K562 (cell line): ENCODE results near the gene DNAI1. TPM values are rescaled to one million over a fixed set of nuclear protein-coding genes. Genes with fewer than 3 reads are reported as not detected.
A peak's percentile ranks its signal among the peaks of the same experiment; 100 is the strongest.

ENCODE experiments used
- ATAC-seq: fragments of 200-7000 bp; cut with Tn5 transposase; 3 replicates; pipeline ENCODE4 v1.9.1; 2020; ENCODE audit warnings: moderate library complexity
- BruUV-seq: library from RNA; stranded (reverse); fragments of 400-500 nt; replicated peaks from 2 replicates; lab custom pipeline; 2021; lab: Mats Ljungman, UMichigan
- CTCF ChIA-PET: fragments of 300-600 bp; formaldehyde crosslinking; extraction: SDS; loops from one replicate; lab custom pipeline; 2021; ENCODE audit warnings: low intra/inter-chr PET ratio; lab: Yijun Ruan, JAX
- POLR2A ChIA-PET: fragments of 300-600, 350-650 bp; sonication (Branson Sonifier 250); formaldehyde crosslinking; extraction: SDS; loops from one replicate; lab custom pipeline; 2021; ENCODE audit warnings: antibody characterized with exemption, inconsistent platforms; lab: Yijun Ruan, JAX
- DNase-seq, 4 experiments: peaks; one replicate each; pipeline versions ENCODE4 v3.0.0 to v3.0.0-alpha.2; 2011 to 2018; ENCODE audit warnings: low spot score in 3 of 4, mixed read lengths in 3 of 4; ENCODE audit errors: extremely low read depth in 1 of 4
- FAIRE-seq: peaks from 2 replicates; lab custom pipeline; 2011; peaks lifted over from hg19 to GRCh38; lab: Jason Lieb, UNC
- H2AFZ ChIP-seq: 2 replicates; pipeline ENCODE4 v1.6.0; 2011; ENCODE audit warnings: low read depth, low read length, control low read depth, inconsistent platforms
- H3K27ac ChIP-seq: fragments of 200-600 bp; 3 replicates; pipeline ENCODE4 v1.8.0; 2011; ENCODE audit warnings: low read depth, mild to moderate bottlenecking, control low read depth, inconsistent platforms, low read length, moderate library complexity, mixed read lengths; ENCODE audit errors: extremely low read depth
- H3K27me3 ChIP-seq, 2 experiments: fragments of 300-600 bp in 1 of 2; 2 replicates in 1 of 2; 3 replicates in 1 of 2; pipeline versions ENCODE4 v1.6.0 to v1.8.0; 2011; ENCODE audit warnings: inconsistent platforms in 2 of 2, low read length in 2 of 2, mild to moderate bottlenecking in 1 of 2, mixed read lengths in 1 of 2, moderate library complexity in 1 of 2; ENCODE audit not compliant: control insufficient read depth in 2 of 2, insufficient read depth in 2 of 2
- H3K36me3 ChIP-seq: fragments of 300-600 bp; 3 replicates; pipeline ENCODE4 v1.8.0; 2011; ENCODE audit warnings: mild to moderate bottlenecking, low read length, inconsistent platforms; ENCODE audit not compliant: control insufficient read depth, insufficient read depth
- H3K4me1 ChIP-seq, 2 experiments: fragments of 200-600 bp in 1 of 2; replicated peaks in 1 of 2; 2 replicates in 1 of 2; 3 replicates in 1 of 2; pipeline versions ENCODE4 v1.5.1 to v1.8.0; 2011; ENCODE audit warnings: inconsistent platforms in 2 of 2, low read length in 2 of 2, mild to moderate bottlenecking in 1 of 2, mixed read lengths in 1 of 2, moderate library complexity in 1 of 2; ENCODE audit not compliant: control insufficient read depth in 2 of 2, insufficient read depth in 2 of 2
- H3K4me2 ChIP-seq: 2 replicates; pipeline ENCODE4 v1.6.1; 2011; ENCODE audit warnings: low read length, control low read depth, inconsistent platforms, mixed read lengths; ENCODE audit not compliant: insufficient read depth
- H3K4me3 ChIP-seq: fragments of 200-600 bp; sonication (generic), shearing (Covaris generic); 2 replicates; pipeline ENCODE4 v1.5.1; 2016; ENCODE audit warnings: control low read depth, inconsistent platforms
- H3K79me2 ChIP-seq: fragments of 200-600 bp; 3 replicates; pipeline ENCODE4 v1.8.0; 2011; ENCODE audit warnings: low read length, inconsistent platforms; ENCODE audit not compliant: control insufficient read depth, insufficient read depth
- H3K9ac ChIP-seq, 2 experiments: 2 replicates each; pipeline versions ENCODE4 v1.6.0 to v1.6.1; 2011; ENCODE audit warnings: low read depth in 2 of 2, low read length in 2 of 2, control low read depth in 1 of 2, inconsistent platforms in 1 of 2, mild to moderate bottlenecking in 1 of 2, mixed read lengths in 1 of 2; ENCODE audit not compliant: insufficient read depth in 1 of 2
- H3K9me1 ChIP-seq: one replicate; pipeline ENCODE4 v1.6.0; 2011; ENCODE audit warnings: inconsistent platforms, mild to moderate bottlenecking, low read length, moderate library complexity; ENCODE audit not compliant: control insufficient read depth, insufficient read depth
- H3K9me3 ChIP-seq: replicated peaks from 2 replicates; pipeline ENCODE4 v1.5.1; 2011; ENCODE audit warnings: low read depth, low read length, inconsistent platforms; ENCODE audit not compliant: control insufficient read depth, insufficient read depth
- H4K20me1 ChIP-seq: replicated peaks from 2 replicates; pipeline ENCODE4 v1.6.1; 2011; ENCODE audit warnings: low read length, inconsistent platforms, mixed read lengths; ENCODE audit not compliant: control insufficient read depth, insufficient read depth
- EGR1 ChIP-seq: fragments of 450-650 bp; conservative IDR thresholded peaks from 2 replicates; pipeline ENCODE4 v1.6.1; 2017; ENCODE audit warnings: mild to moderate bottlenecking
- MEF2D ChIP-seq: conservative IDR thresholded peaks from 2 replicates; pipeline ENCODE4 v1.6.1; 2016; ENCODE audit warnings: low read depth, missing genetic modification characterization, missing compliant biosample characterization
- MYBL2 ChIP-seq, 2 experiments: fragments of 450-650 bp in 1 of 2; sonication (generic) in 1 of 2; formaldehyde crosslinking in 1 of 2; IDR thresholded peaks; 2 replicates each; pipeline versions ENCODE4 v1.6.1 to v1.8.1; 2017 to 2022; ENCODE audit warnings: borderline replicate concordance in 1 of 2, inconsistent platforms in 1 of 2, low read depth in 1 of 2, mild to moderate bottlenecking in 1 of 2, missing genetic modification reagents in 1 of 2, moderate library complexity in 1 of 2
- NFATC3 ChIP-seq: fragments of 450-650 bp; IDR thresholded peaks from 2 replicates; pipeline ENCODE4 v1.6.1; 2017; ENCODE audit warnings: mild to moderate bottlenecking
- WGBS: fragments of 100-300 bp; shearing (Covaris generic); methylation state at CpG from one replicate; pipeline ENCODE4 v1.1.6; 2016; ENCODE audit warnings: low coverage, mixed read lengths; ENCODE audit not compliant: insufficient coverage; ENCODE audit errors: missing lambda C conversion rate; 5-methylcytosine and 5-hydroxymethylcytosine counted together
- in situ Hi-C: fragments of 300-500 bp; cut with MboI; formaldehyde crosslinking; loops from 4 replicates; pipeline ENCODE4 v1.15.0; 2018; ENCODE audit warnings: inconsistent platforms, mixed read lengths
- intact Hi-C: fragments of 100-400 bp; cut with micrococcal nuclease; formaldehyde crosslinking; loops from 2 replicates; pipeline ENCODE4 v1.14.2; 2022
- polyA plus RNA-seq, 8 experiments: library from polyadenylated mRNA; depleted of rRNA in 4 of 8; stranded (reverse) in 5 of 8; unstranded in 3 of 8; fragments of >200 nt; fragmentation: Nextera tagmentation in 2 of 8; fragmentation: Illumina TruSeq in 1 of 8; extraction: Ambion mirVana in 2 of 8; extraction: Trizol in 1 of 8; gene quantifications; 2 replicates each; pipeline versions ENCODE4 v1.2.1 to v1.2.3, GENCODE V29; 2011 to 2014; ENCODE audit warnings: inconsistent platforms in 1 of 8, missing spikeins in 1 of 8
- total RNA-seq, 7 experiments: library from RNA; depleted of rRNA in 6 of 7; stranded (reverse); fragments of >200 nt in 6 of 7; fragmentation: Illumina TruSeq in 2 of 7; extraction: Trizol in 2 of 7; gene quantifications; 2 replicates each; pipeline versions ENCODE4 v1.2.1 to v1.2.3, GENCODE V29; 2011 to 2021; ENCODE audit warnings: low replicate concordance in 1 of 7
- TF ChIP-seq, protein P1 (sequence below): sonication (generic); formaldehyde crosslinking; IDR thresholded peaks from 2 replicates; pipeline ENCODE4 v1.8.0; 2023; ENCODE audit warnings: mild to moderate bottlenecking, missing genetic modification reagents
- TF ChIP-seq, protein P2 (sequence below): fragments of 450-650 bp; IDR thresholded peaks from 2 replicates; pipeline ENCODE4 v1.7.0; 2016; ENCODE audit warnings: borderline replicate concordance

DNAI1 gene
- total and polyA plus RNA-seq, 9 of the 15 experiments (the other 6 are each of a cell fraction or from before 2014, with no cell fraction given), result 0.01 to 0.17 (median 0.04) TPM; not detected in 6

DNA sequence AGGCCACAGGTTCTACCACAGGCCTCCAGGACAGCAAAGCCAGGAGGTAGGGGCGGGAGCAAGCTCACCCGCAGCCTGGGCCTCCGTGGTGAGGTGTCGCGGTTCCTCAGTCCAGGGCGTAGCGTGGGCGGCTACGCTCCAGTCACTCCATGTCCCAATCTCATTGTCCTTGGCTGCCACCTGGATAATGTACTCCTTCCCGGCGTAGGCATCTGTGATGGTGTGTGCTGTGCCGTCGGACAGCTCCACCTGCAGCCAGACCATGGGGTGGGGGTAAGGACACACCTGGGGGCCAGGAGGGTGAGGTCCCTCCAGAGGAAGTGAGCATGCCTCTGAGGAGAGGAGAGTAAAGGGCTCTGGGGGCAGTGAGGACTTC lies 94.0 kb downstream of the DNAI1 start:
- Histone ChIP-seq H3K27ac (no peak overlapping the region), H3K4me2 (no peak overlapping the region), H2AFZ (no peak overlapping the region), H3K36me3 (no peaks in the 10 kb centered on the region), H3K9ac (no peak overlapping the region), H3K9me1 (no peaks in the 10 kb centered on the region), H3K79me2 (no peaks in the 10 kb centered on the region), H3K27me3 (peaks cover 0 to 42% of the 10 kb centered on the region in 2 experiments; a peak in 4 of 5 replicates), H3K4me3 (no peak overlapping the region)
- FAIRE-seq (no peak), DNase-seq (peak in 2 of 4 experiments; percentile 4 to 20), ATAC-seq (no peak; the same call in 2 of the 3 replicates)
- CTCF ChIA-PET, result no interaction called here
- intact Hi-C loops (no loop called here), in situ Hi-C loops (no loop called here)
- BruUV-seq, result no TSS peak
- 0% methylated on average over 4 of the region's 13 CpGs for WGBS
- POLR2A ChIA-PET, result no interaction called here
- no peak for TF ChIP-seq NFATC3
- TF ChIP-seq MEF2D (tag), result no peak
- peak; percentile 38; the same call in 1 of the 2 replicates for TF ChIP-seq EGR1
- TF ChIP-seq, protein P1, sequence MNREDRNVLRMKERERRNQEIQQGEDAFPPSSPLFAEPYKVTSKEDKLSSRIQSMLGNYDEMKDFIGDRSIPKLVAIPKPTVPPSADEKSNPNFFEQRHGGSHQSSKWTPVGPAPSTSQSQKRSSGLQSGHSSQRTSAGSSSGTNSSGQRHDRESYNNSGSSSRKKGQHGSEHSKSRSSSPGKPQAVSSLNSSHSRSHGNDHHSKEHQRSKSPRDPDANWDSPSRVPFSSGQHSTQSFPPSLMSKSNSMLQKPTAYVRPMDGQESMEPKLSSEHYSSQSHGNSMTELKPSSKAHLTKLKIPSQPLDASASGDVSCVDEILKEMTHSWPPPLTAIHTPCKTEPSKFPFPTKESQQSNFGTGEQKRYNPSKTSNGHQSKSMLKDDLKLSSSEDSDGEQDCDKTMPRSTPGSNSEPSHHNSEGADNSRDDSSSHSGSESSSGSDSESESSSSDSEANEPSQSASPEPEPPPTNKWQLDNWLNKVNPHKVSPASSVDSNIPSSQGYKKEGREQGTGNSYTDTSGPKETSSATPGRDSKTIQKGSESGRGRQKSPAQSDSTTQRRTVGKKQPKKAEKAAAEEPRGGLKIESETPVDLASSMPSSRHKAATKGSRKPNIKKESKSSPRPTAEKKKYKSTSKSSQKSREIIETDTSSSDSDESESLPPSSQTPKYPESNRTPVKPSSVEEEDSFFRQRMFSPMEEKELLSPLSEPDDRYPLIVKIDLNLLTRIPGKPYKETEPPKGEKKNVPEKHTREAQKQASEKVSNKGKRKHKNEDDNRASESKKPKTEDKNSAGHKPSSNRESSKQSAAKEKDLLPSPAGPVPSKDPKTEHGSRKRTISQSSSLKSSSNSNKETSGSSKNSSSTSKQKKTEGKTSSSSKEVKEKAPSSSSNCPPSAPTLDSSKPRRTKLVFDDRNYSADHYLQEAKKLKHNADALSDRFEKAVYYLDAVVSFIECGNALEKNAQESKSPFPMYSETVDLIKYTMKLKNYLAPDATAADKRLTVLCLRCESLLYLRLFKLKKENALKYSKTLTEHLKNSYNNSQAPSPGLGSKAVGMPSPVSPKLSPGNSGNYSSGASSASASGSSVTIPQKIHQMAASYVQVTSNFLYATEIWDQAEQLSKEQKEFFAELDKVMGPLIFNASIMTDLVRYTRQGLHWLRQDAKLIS, result no peak
- TF ChIP-seq, protein P2, sequence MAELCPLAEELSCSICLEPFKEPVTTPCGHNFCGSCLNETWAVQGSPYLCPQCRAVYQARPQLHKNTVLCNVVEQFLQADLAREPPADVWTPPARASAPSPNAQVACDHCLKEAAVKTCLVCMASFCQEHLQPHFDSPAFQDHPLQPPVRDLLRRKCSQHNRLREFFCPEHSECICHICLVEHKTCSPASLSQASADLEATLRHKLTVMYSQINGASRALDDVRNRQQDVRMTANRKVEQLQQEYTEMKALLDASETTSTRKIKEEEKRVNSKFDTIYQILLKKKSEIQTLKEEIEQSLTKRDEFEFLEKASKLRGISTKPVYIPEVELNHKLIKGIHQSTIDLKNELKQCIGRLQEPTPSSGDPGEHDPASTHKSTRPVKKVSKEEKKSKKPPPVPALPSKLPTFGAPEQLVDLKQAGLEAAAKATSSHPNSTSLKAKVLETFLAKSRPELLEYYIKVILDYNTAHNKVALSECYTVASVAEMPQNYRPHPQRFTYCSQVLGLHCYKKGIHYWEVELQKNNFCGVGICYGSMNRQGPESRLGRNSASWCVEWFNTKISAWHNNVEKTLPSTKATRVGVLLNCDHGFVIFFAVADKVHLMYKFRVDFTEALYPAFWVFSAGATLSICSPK, result no peak
- TF ChIP-seq MYBL2 (IDR thresholded peaks at IDR 0.05; ENCODE audit: low read depth), result no peak
- TF ChIP-seq MYBL2 (CRISPR knock-in tag; IDR thresholded peaks at IDR 0.05; ENCODE audit: borderline replicate concordance), result no peak
- TF ChIP-seq, all 486 proteins: peak for 1
- Histone ChIP-seq H3K9me3 (no peaks in the 10 kb centered on the region), H4K20me1 (peaks cover 5% of the 10 kb centered on the region; the same call in 1 of the 2 replicates), H3K4me1 (peaks cover 0 to 5% of the 10 kb centered on the region in 2 experiments; a peak in 1 of 5 replicates)
